Stomach (tissue), 9 donors: ENCODE data around the gene SCGB2B2. TPM values are rescaled to one million over a fixed set of nuclear protein-coding genes. Genes with fewer than 3 reads are reported as not detected.
A peak's percentile ranks its signal among the peaks of the same experiment; 100 is the strongest.
"Not testable (repeated sequence)": the region's sequence is repeated elsewhere in the genome, so short reads cannot be mapped to it uniquely, and the experiment has no call there.

Source experiments
- DNase-seq, 2 donors: peaks; one replicate each; pipeline versions ENCODE4 v3.0.0 to v3.0.0-alpha.2; 2013 to 2019
- H3K27ac ChIP-seq, 5 donors: fragments of 200-600 bp in 4 of 5; sonication (generic) in 4 of 5; one replicate each; pipeline ENCODE4 v1.5.1; 2013 to 2019; ENCODE audit warnings: mild to moderate bottlenecking in 1 of 5, moderate library complexity in 1 of 5
- H3K27me3 ChIP-seq, 3 donors: fragments of 200-600 bp; sonication (generic); one replicate each; pipeline ENCODE4 v1.5.1; 2017 to 2019; ENCODE audit warnings: mixed run types in 1 of 3
- H3K36me3 ChIP-seq, 4 donors: fragments of 200-600 bp; sonication (generic); 1 replicate in 3 of 4; 2 replicates in 1 of 4; pipeline ENCODE4 v1.5.1; 2016 to 2019
- H3K4me1 ChIP-seq, 4 donors: fragments of 200-600 bp; sonication (generic); one replicate each; pipeline ENCODE4 v1.5.1; 2016 to 2019
- H3K4me3 ChIP-seq, 4 donors: fragments of 200-600 bp; sonication (generic) in 3 of 4; one replicate each; pipeline ENCODE4 v1.5.1; 2016 to 2019; ENCODE audit warnings: mild to moderate bottlenecking in 1 of 4
- H3K9me3 ChIP-seq, 4 donors: fragments of 200-600 bp; sonication (generic); one replicate each; pipeline ENCODE4 v1.5.1; 2016 to 2019
- EP300 ChIP-seq: sonication (generic); formaldehyde crosslinking; IDR thresholded peaks from one replicate; pipeline ENCODE4 v1.6.1; 2017; ENCODE audit warnings: antibody characterized with exemption
- POLR2A ChIP-seq, 4 donors: fragments of 450-650 bp; IDR thresholded peaks; one replicate each; pipeline ENCODE4 v1.6.1; 2016; ENCODE audit warnings: antibody characterized with exemption in 4 of 4, control low read depth in 2 of 4, mild to moderate bottlenecking in 1 of 4, moderate library complexity in 1 of 4
- POLR2AphosphoS5 ChIP-seq, 3 donors: sonication (generic); formaldehyde crosslinking; IDR thresholded peaks; one replicate each; pipeline ENCODE4 v1.6.1; 2016; ENCODE audit warnings: antibody characterized with exemption in 3 of 3
- WGBS, 5 donors: extraction: QIAGEN DNeasy Blood & Tissue Kit in 3 of 5; methylation state at CpG; one replicate each; pipeline versions ENCODE4 v1.1.5 to v1.1.7; 2013 to 2018; 5-methylcytosine and 5-hydroxymethylcytosine counted together
- intact Hi-C: fragments of 100-400 bp; cut with DNase I; formaldehyde crosslinking; loops from one replicate; pipeline ENCODE4 v1.15.1; 2023; ENCODE audit warnings: low total_unique reads
- polyA plus RNA-seq, 3 donors: library from polyadenylated mRNA; stranded (reverse); fragments of 200-250 nt; gene quantifications; one replicate each; pipeline ENCODE4 v1.2.3, GENCODE V29; 2013
- total RNA-seq, 5 donors: library from RNA; depleted of rRNA; stranded (reverse); fragments of >200 nt; gene quantifications; one replicate each; pipeline versions ENCODE4 v1.1.0 to v1.2.3, GENCODE V29; 2014 to 2016
- TF ChIP-seq, protein P1 (sequence below), 7 experiments: fragments of 450-650 bp in 4 of 7; fragments of 200-600 bp in 3 of 7; sonication (generic) in 3 of 7; IDR thresholded peaks; one replicate each; pipeline ENCODE4 v1.5.1; 2016 to 2019; ENCODE audit warnings: antibody characterized with exemption in 7 of 7, control low read depth in 2 of 7, mild to moderate bottlenecking in 1 of 7
- donor health status: healthy with polysubstance abuse.
- donor health status: Bipolar disorder and iron deficiency.
- donor health status: healthy.

The SCGB2B2 gene
- total and polyA plus RNA-seq, 8 donors, result 0.12 to 1.8 (median 0.37) TPM; not detected in 5

- no peaks in the 10 kb centered on the region for H3K36me3 ChIP-seq
- no peaks in the 10 kb centered on the region for H3K27me3 ChIP-seq
- peaks cover 0 to 27% (median 24%) of the 10 kb centered on the region in 4 donors for H3K4me1 ChIP-seq
- H3K4me3 ChIP-seq, result peak overlapping the region in 3 of 4 donors; percentile 16 to 38 (median 35)
- TF ChIP-seq EP300 (no peak), POLR2A (IDR thresholded peaks at IDR 0.05) (no peak), POLR2AphosphoS5 (IDR thresholded peaks at IDR 0.05) (no peak)
- TF ChIP-seq, protein P1, sequence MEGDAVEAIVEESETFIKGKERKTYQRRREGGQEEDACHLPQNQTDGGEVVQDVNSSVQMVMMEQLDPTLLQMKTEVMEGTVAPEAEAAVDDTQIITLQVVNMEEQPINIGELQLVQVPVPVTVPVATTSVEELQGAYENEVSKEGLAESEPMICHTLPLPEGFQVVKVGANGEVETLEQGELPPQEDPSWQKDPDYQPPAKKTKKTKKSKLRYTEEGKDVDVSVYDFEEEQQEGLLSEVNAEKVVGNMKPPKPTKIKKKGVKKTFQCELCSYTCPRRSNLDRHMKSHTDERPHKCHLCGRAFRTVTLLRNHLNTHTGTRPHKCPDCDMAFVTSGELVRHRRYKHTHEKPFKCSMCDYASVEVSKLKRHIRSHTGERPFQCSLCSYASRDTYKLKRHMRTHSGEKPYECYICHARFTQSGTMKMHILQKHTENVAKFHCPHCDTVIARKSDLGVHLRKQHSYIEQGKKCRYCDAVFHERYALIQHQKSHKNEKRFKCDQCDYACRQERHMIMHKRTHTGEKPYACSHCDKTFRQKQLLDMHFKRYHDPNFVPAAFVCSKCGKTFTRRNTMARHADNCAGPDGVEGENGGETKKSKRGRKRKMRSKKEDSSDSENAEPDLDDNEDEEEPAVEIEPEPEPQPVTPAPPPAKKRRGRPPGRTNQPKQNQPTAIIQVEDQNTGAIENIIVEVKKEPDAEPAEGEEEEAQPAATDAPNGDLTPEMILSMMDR (IDR thresholded peaks at IDR 0.05), result no peak
- no peaks in the 10 kb centered on the region for H3K9me3 ChIP-seq
- intact Hi-C loops, result no loop called here
- H3K27ac ChIP-seq, result peak overlapping the region in 4 of 5 donors; percentile 57 to 74 (median 69)
- WGBS, 5 donors, result 78 to 89% (median 85%) methylated on average over 9 of the region's 9 CpGs
- DNase-seq, result no peak
These were observed 10.0 kb downstream of the SCGB2B2 start for GRCh38 chr19:34666958-34667265.

- Histone ChIP-seq H3K4me1 (peaks cover 0 to 27% (median 24%) of the 10 kb centered on the region in 4 donors), H3K27ac (peak overlapping the region in 1 of 5 donors; percentile 73), H3K27me3 (no peaks in the 10 kb centered on the region), H3K4me3 (no peak overlapping the region), H3K9me3 (no peaks in the 10 kb centered on the region), H3K36me3 (no peaks in the 10 kb centered on the region)
- DNase-seq, result no peak
- TF ChIP-seq, protein P1 (IDR thresholded peaks at IDR 0.05), result no peak
- TF ChIP-seq EP300, result no peak
- 92 to 97% (median 95%) methylated on average over 17 to 25 of the region's 25 CpGs for WGBS, 5 donors
- intact Hi-C loops, result no loop called here
These were observed 10.6 kb downstream of the SCGB2B2 start for GRCh38 chr19:34666200-34666957.

DNA sequence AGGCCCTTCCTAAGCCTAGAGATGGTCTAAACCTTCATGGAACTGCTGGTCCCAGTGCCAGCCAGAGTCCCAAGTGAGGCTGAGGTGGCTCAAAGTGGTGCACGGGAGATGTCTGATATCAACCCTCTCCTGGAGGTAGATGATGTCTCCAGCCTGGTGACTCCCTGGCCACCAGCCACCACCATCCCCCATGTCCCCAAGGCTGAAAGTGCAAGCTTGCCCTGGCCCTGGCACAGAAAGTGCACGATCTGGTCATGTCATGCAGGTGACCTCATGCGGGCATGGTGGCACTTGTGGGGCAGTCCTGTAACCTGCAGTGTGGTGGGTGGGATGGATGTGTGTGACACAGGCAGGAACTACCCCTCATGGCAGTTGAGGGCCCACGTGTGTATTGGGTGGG, 11.7 kb downstream of the SCGB2B2 start:
- H3K36me3 ChIP-seq, H3K27me3 ChIP-seq, DNase-seq, H3K27ac ChIP-seq, H3K9me3 ChIP-seq, H3K4me3 ChIP-seq, intact Hi-C loops: not testable (repeated sequence)
- H3K4me1 ChIP-seq, result peaks cover 0 to 31% (median 24%) of the 10 kb centered on the region in 4 donors
- WGBS, 5 donors, result 63 to 82% (median 80%) methylated on average over 1 to 4 of the region's 4 CpGs

GRCh38 chr19:34664870-34665269, 12.1 kb downstream of the SCGB2B2 start:
- Histone ChIP-seq H3K36me3 (no peaks in the 10 kb centered on the region), H3K27me3 (no peaks in the 10 kb centered on the region), H3K9me3 (no peaks in the 10 kb centered on the region), H3K4me3 (no peak overlapping the region), H3K4me1 (peaks cover 0 to 31% (median 24%) of the 10 kb centered on the region in 4 donors), H3K27ac (no peak overlapping the region)
- TF ChIP-seq, protein P1 (IDR thresholded peaks at IDR 0.05), result no peak
- TF ChIP-seq POLR2A (IDR thresholded peaks at IDR 0.05), result no peak
- no peak for TF ChIP-seq POLR2AphosphoS5 (IDR thresholded peaks at IDR 0.05)
- no peak for TF ChIP-seq EP300
- no peak for DNase-seq
- 80 to 92% (median 91%) methylated on average over 6 of the region's 6 CpGs for WGBS, 5 donors
- intact Hi-C loops, result no loop called here

GRCh38 chr19:34664168-34664567, 12.8 kb downstream of the SCGB2B2 start:
- no peaks in the 10 kb centered on the region for H3K9me3 ChIP-seq
- WGBS, 5 donors, result 43 to 80% (median 69%) methylated on average over 1 to 3 of the region's 3 CpGs
- H3K4me3 ChIP-seq, result no peak overlapping the region
- H3K4me1 ChIP-seq, result peaks cover 0 to 31% (median 20%) of the 10 kb centered on the region in 4 donors
- no peak for DNase-seq
- intact Hi-C loops, result no loop called here
- no peaks in the 10 kb centered on the region for H3K27me3 ChIP-seq
- no peaks in the 10 kb centered on the region for H3K36me3 ChIP-seq
- H3K27ac ChIP-seq, result no peak overlapping the region
- TF ChIP-seq POLR2A (IDR thresholded peaks at IDR 0.05) (no peak), EP300 (no peak), POLR2AphosphoS5 (IDR thresholded peaks at IDR 0.05) (no peak)
